ENCODE data around the gene MYO9A.
A peak's percentile ranks its signal among the peaks of the same experiment; 100 is the strongest.
"Not testable (repeated sequence)": the region's sequence is repeated elsewhere in the genome, so short reads cannot be mapped to it uniquely, and the experiment has no call there.

Gene MYO9A

GRCh38 chr15:72037321-72037720 lies 80.6 kb downstream of the MYO9A start:
- peak in 1 of 5 experiments; percentile 24 for DNase-seq

GRCh38 chr15:72034859-72035650 lies 82.9 kb downstream of the MYO9A start:
- DNase-seq, result no peak

- no peak for DNase-seq
Measured at GRCh38 chr15:72034351-72034750, 83.6 kb downstream of the MYO9A start.

GRCh38 chr15:72033711-72034110 lies 84.2 kb downstream of the MYO9A start:
- DNase-seq, result no peak

GRCh38 chr15:72033285-72033684 lies 84.7 kb downstream of the MYO9A start:
- no peak for DNase-seq

- DNase-seq, result no peak
Measured at GRCh38 chr15:72021604-72022003, 96.3 kb downstream of the MYO9A start.

GRCh38 chr15:72020799-72021198 lies 97.2 kb downstream of the MYO9A start:
- no peak for DNase-seq

GRCh38 chr15:72014555-72014954 lies 103.4 kb downstream of the MYO9A start:
- not testable (repeated sequence) for DNase-seq

GRCh38 chr15:72013703-72014102 lies 104.2 kb downstream of the MYO9A start:
- DNase-seq, result no peak

- DNase-seq, result no peak
Measured at GRCh38 chr15:72011302-72011942, 106.5 kb downstream of the MYO9A start.

- no peak for DNase-seq
Measured at GRCh38 chr15:72009222-72009621, 108.7 kb downstream of the MYO9A start.

GRCh38 chr15:72006382-72006781 lies 111.6 kb downstream of the MYO9A start:
- no peak for DNase-seq

- DNase-seq, result no peak
Measured at GRCh38 chr15:72005483-72005882, 112.5 kb downstream of the MYO9A start.

GRCh38 chr15:71999807-72000206 lies 118.1 kb downstream of the MYO9A start:
- DNase-seq, result no peak

- DNase-seq, result not testable (repeated sequence)
Measured at GRCh38 chr15:71998717-71999116, 119.2 kb downstream of the MYO9A start.

- peak in 1 of 5 experiments; percentile 4 for DNase-seq
Measured at GRCh38 chr15:71997691-71998090, 120.3 kb downstream of the MYO9A start.

- no peak for DNase-seq
Measured at GRCh38 chr15:71975816-71976150, 142.2 kb downstream of the MYO9A start.

GRCh38 chr15:71974211-71974610 lies 143.7 kb downstream of the MYO9A start:
- DNase-seq, result no peak

- DNase-seq, result no peak
Measured at GRCh38 chr15:71973366-71973765, 144.6 kb downstream of the MYO9A start.

- no peak for DNase-seq
Measured at GRCh38 chr15:71971905-71972304, 146.0 kb downstream of the MYO9A start.

- DNase-seq, result no peak
Measured at GRCh38 chr15:71970435-71970834, 147.5 kb downstream of the MYO9A start.

- no peak for DNase-seq
Measured at GRCh38 chr15:71962537-71962936, 155.4 kb downstream of the MYO9A start.

GRCh38 chr15:71957026-71957425 lies 160.9 kb downstream of the MYO9A start:
- no peak for DNase-seq

GRCh38 chr15:71951134-71951533 lies 166.8 kb downstream of the MYO9A start:
- DNase-seq, result no peak

- no peak for DNase-seq
Measured at GRCh38 chr15:71945012-71945411, 172.9 kb downstream of the MYO9A start.

All from T-helper 2 cell (primary cell).